ENCODE measurements around the gene KLC1. TPM values are rescaled to one million over a fixed set of nuclear protein-coding genes. Genes with fewer than 3 reads are reported as not detected.

The KLC1 gene
- total and polyA plus RNA-seq, 4 donors, result 207 to 505 (median 402) TPM

DNA sequence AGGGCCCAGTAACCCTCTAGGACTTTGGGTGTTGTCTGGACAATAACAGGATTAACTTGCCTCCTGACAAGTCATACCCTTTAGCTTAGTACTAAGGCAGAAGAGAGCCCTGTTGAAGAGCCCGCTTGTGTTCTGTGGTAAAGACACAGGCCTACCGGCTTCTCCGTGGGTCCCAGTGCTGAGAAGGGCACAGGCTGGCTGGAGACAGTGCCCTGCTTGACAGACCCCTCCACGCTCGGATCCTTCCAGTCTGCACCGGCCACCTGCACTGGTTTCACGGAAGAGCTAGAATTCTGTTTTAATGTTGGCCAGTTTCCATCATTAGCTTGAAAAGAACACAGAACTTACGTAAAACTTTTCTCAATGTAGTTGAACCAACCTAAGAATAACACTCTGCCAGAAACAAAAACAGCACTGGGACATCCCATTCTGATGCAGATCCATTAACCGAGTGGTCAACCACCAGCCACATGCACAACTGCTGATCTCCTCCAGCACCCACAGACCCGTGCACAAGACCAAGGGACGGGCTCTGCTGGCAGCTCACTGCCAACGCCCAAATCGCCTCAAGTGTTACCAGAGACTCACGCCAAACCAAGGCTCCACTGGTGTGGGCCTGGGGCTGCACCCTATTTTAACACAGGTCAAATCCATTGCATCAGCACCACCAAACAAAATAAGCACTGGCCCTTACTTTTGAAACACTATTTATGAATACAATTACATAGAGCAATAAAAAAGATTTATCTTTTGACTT lies 113.7 kb downstream of the KLC1 start:
- Histone ChIP-seq H3K9me3 (ENCODE audit: control insufficient read depth, insufficient read depth, low read length) (no peaks in the 10 kb centered on the region), H3K27me3 (ENCODE audit: control insufficient read depth, insufficient read depth, low read length) (no peaks in the 10 kb centered on the region), H3K4me1 (ENCODE audit: control insufficient read depth, insufficient read depth, low read length) (peaks cover 22% of the 10 kb centered on the region), H3K27ac (ENCODE audit: low read depth, low read length) (no peak overlapping the region), H3K4me3 (ENCODE audit: low read depth, low read length) (no peak overlapping the region), H3K36me3 (ENCODE audit: control insufficient read depth, insufficient read depth, low read length) (peaks cover 58% of the 10 kb centered on the region)
- no peak for DNase-seq (ENCODE audit: low read depth in 4 of 6, low spot score in 6 of 6)
- WGBS (ENCODE audit: insufficient coverage), result 91% methylated on average over 14 of the region's 14 CpGs

DNA sequence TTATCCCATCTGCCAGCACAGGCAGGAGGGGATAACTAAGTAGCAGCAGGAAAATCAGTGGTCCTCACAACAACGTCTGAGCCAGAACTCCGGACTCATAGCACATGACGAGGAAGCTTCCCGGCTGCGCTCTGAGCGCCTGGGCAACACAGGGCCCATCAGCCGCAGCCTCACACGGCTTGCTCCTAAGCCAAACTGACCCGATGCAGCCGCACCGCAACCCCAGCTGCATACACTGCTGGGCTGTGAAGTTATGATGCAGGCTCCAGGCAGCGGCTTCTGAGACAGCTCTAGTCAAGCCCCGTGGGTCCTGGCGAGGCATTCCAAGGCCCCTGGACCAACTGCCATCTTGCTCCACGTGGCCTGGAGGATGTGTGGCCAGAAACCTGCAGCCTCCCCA lies 114.7 kb downstream of the KLC1 start:
- Histone ChIP-seq H3K9me3 (ENCODE audit: control insufficient read depth, insufficient read depth, low read length) (no peaks in the 10 kb centered on the region), H3K36me3 (ENCODE audit: control insufficient read depth, insufficient read depth, low read length) (peaks cover 61% of the 10 kb centered on the region), H3K27me3 (ENCODE audit: control insufficient read depth, insufficient read depth, low read length) (no peaks in the 10 kb centered on the region), H3K4me3 (ENCODE audit: low read depth, low read length) (no peak overlapping the region), H3K4me1 (ENCODE audit: control insufficient read depth, insufficient read depth, low read length) (peaks cover 15% of the 10 kb centered on the region), H3K27ac (ENCODE audit: low read depth, low read length) (no peak overlapping the region)
- no peak for DNase-seq (ENCODE audit: low read depth in 4 of 6, low spot score in 6 of 6)
- 78% methylated on average over 14 of the region's 15 CpGs for WGBS (ENCODE audit: insufficient coverage)

DNA sequence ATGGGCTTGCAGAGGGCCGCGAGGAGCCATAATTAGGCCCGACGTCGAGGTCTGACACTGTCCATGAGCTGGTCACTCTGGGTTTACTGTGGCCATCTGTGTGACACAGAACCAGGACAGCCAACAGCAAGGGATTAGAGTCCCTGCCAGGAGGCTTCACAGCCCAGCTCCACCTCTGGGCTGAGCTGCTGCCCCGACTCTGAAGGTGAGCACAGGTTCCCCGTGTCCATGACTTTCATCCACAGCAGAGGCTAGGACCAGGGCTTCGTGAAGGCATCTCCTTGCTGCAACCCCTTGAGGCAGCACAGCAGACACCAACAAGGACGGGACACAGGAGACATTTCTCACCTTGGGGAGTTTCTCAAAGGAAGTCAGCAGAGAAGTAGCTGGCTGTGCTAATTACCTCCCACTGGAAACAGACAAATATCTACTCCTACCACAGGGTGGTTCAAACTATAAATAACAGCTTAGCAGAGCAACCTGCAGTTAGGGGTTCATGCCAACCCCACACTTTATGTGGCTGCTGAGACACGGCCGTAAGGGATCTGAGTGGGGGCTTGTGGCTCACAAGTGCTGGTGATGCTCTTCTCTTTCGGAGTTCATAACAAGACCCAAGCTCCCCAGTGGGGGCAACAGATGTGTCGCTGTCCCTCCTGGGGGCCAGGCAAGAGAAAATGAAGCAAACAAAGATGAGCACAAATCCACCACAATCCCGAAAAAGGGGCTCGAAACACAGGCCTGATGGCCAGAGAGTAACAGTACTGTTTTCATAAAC lies 115.8 kb downstream of the KLC1 start:
- Histone ChIP-seq H3K27ac (ENCODE audit: low read depth, low read length) (no peak overlapping the region), H3K4me3 (ENCODE audit: low read depth, low read length) (no peak overlapping the region), H3K36me3 (ENCODE audit: control insufficient read depth, insufficient read depth, low read length) (peaks cover 50% of the 10 kb centered on the region), H3K4me1 (ENCODE audit: control insufficient read depth, insufficient read depth, low read length) (peaks cover 5% of the 10 kb centered on the region), H3K27me3 (ENCODE audit: control insufficient read depth, insufficient read depth, low read length) (no peaks in the 10 kb centered on the region), H3K9me3 (ENCODE audit: control insufficient read depth, insufficient read depth, low read length) (no peaks in the 10 kb centered on the region)
- 86% methylated on average over 12 of the region's 15 CpGs for WGBS (ENCODE audit: insufficient coverage)
- DNase-seq (ENCODE audit: low read depth in 4 of 6, low spot score in 6 of 6), result no peak

DNA sequence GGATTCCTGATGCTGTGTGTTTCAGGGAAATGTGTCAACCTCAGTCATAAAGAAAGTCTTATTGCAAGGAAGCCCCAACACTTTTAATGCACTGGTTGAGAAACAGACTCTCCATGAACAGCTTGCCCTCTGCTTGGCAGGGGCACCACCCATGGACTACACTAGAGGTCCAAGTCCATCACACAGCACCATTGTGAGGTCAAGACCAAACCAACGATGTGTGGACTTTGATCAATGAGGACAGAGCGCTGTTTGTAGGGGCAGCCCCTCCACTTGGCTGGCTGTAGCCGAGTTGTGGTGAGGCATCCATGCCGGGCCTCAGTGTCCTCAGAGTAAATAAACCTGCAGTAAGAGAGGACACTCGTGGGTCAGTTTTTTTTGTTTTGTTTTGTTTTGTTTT lies 116.4 kb downstream of the KLC1 start:
- DNase-seq (ENCODE audit: low read depth in 4 of 6, low spot score in 6 of 6), result no peak
- Histone ChIP-seq H3K4me3 (ENCODE audit: low read depth, low read length) (no peak overlapping the region), H3K27ac (ENCODE audit: low read depth, low read length) (no peak overlapping the region), H3K9me3 (ENCODE audit: control insufficient read depth, insufficient read depth, low read length) (no peaks in the 10 kb centered on the region), H3K36me3 (ENCODE audit: control insufficient read depth, insufficient read depth, low read length) (peaks cover 44% of the 10 kb centered on the region), H3K27me3 (ENCODE audit: control insufficient read depth, insufficient read depth, low read length) (no peaks in the 10 kb centered on the region), H3K4me1 (ENCODE audit: control insufficient read depth, insufficient read depth, low read length) (peaks cover 5% of the 10 kb centered on the region)
- WGBS (ENCODE audit: insufficient coverage), result 85% methylated on average over 5 of the region's 5 CpGs

DNA sequence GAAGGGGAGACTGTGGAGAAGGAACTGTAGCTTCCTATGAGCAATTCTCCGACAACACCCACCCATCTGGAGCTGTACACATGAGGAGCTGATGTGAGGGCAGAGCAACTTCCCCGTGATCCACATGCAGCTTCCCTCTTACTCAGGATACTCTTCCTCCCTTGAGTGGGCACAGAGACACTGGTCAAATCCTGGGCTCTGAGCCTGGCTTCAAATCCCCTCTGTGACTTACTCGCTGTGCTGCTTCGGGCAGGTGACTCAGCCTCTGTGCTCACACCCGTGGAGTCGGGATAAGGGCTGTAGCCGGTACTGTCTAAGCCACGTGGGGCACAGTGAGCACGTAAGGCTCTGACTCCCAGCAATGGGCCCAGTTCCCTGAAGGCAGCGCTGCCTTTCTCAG lies 117.7 kb downstream of the KLC1 start:
- H3K4me1 ChIP-seq (ENCODE audit: control insufficient read depth, insufficient read depth, low read length), result peaks cover 5% of the 10 kb centered on the region
- no peaks in the 10 kb centered on the region for H3K9me3 ChIP-seq (ENCODE audit: control insufficient read depth, insufficient read depth, low read length)
- peaks cover 35% of the 10 kb centered on the region for H3K36me3 ChIP-seq (ENCODE audit: control insufficient read depth, insufficient read depth, low read length)
- WGBS (ENCODE audit: insufficient coverage), result 91% methylated on average over 9 of the region's 10 CpGs
- DNase-seq (ENCODE audit: low read depth in 4 of 6, low spot score in 6 of 6), result no peak
- H3K27me3 ChIP-seq (ENCODE audit: control insufficient read depth, insufficient read depth, low read length), result no peaks in the 10 kb centered on the region
- no peak overlapping the region for H3K4me3 ChIP-seq (ENCODE audit: low read depth, low read length)
- H3K27ac ChIP-seq (ENCODE audit: low read depth, low read length), result no peak overlapping the region

DNA sequence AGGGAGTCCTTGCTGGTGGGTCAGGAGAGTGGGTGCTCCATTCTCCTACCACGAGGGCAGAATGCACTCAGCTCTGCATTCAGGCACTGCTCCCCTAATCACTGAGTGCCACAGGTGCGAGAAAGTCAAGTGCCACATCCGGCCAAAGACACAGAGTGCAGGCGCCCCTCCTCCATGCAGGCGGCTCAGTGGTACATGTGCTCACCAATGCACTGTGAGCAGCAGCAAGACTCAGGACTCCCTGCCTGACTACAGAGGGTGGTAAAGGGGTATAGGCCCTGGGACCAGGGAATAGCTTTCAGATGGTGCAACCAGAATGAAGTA lies 119.5 kb downstream of the KLC1 start:
- DNase-seq (ENCODE audit: low read depth in 4 of 6, low spot score in 6 of 6), result no peak
- WGBS (ENCODE audit: insufficient coverage), result 92% methylated on average over 5 of the region's 5 CpGs
- Histone ChIP-seq H3K9me3 (ENCODE audit: control insufficient read depth, insufficient read depth, low read length) (no peaks in the 10 kb centered on the region), H3K4me1 (ENCODE audit: control insufficient read depth, insufficient read depth, low read length) (peaks cover 5% of the 10 kb centered on the region), H3K36me3 (ENCODE audit: control insufficient read depth, insufficient read depth, low read length) (peaks cover 28% of the 10 kb centered on the region), H3K4me3 (ENCODE audit: low read depth, low read length) (no peak overlapping the region), H3K27ac (ENCODE audit: low read depth, low read length) (peak overlapping the region; percentile 47), H3K27me3 (ENCODE audit: control insufficient read depth, insufficient read depth, low read length) (no peaks in the 10 kb centered on the region)

DNA sequence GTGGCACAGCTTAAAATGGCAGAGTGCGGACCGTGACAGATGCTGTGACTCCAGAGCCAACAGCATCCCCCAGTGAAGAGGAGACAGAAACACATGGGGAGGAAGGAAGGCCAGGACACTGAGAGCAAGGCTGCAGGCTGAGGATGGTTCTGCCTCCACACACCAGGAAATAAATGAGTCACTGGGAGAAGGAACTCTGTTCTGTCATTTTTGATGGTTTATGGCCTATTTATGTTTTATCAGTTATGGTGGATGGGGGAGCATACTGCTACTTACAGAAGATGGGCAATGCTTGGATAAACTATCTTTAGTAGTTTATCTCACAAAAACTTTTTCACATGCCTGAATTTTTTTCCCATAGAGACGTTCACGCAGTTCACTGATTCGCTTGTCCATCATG lies 120.4 kb downstream of the KLC1 start:
- 58% methylated on average over 2 of the region's 5 CpGs for WGBS (ENCODE audit: insufficient coverage)
- H3K27ac ChIP-seq (ENCODE audit: low read depth, low read length), result no peak overlapping the region
- DNase-seq (ENCODE audit: low read depth in 4 of 6, low spot score in 6 of 6), result no peak
- no peaks in the 10 kb centered on the region for H3K4me1 ChIP-seq (ENCODE audit: control insufficient read depth, insufficient read depth, low read length)
- no peaks in the 10 kb centered on the region for H3K9me3 ChIP-seq (ENCODE audit: control insufficient read depth, insufficient read depth, low read length)
- no peaks in the 10 kb centered on the region for H3K27me3 ChIP-seq (ENCODE audit: control insufficient read depth, insufficient read depth, low read length)
- peaks cover 27% of the 10 kb centered on the region for H3K36me3 ChIP-seq (ENCODE audit: control insufficient read depth, insufficient read depth, low read length)
- no peak overlapping the region for H3K4me3 ChIP-seq (ENCODE audit: low read depth, low read length)

DNA sequence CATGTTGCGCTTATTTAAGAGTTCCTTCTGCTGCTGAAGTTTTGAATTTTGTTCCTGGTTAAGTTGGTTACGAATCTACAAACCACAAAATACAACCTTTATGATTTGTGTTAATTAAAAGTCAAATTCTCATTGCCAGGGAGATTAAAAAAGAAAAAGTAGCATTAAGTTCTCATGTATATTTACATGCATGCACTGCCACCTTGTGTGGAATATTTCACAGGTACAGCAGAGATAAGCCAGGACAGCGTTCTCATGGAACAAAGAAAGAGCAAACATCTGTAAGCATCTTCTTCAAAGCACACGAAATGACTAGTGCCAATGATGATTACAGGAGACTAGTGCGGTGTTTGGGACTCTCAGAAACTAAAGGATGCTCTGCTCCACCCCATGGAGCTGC lies 120.8 kb downstream of the KLC1 start:
- Histone ChIP-seq H3K27me3 (ENCODE audit: control insufficient read depth, insufficient read depth, low read length) (no peaks in the 10 kb centered on the region), H3K4me3 (ENCODE audit: low read depth, low read length) (no peak overlapping the region), H3K36me3 (ENCODE audit: control insufficient read depth, insufficient read depth, low read length) (peaks cover 24% of the 10 kb centered on the region), H3K27ac (ENCODE audit: low read depth, low read length) (no peak overlapping the region), H3K9me3 (ENCODE audit: control insufficient read depth, insufficient read depth, low read length) (no peaks in the 10 kb centered on the region), H3K4me1 (ENCODE audit: control insufficient read depth, insufficient read depth, low read length) (no peaks in the 10 kb centered on the region)
- DNase-seq (ENCODE audit: low read depth in 4 of 6, low spot score in 6 of 6), result no peak
- WGBS (ENCODE audit: insufficient coverage), result 93% methylated on average over 3 of the region's 5 CpGs

Data from spinal cord (tissue), 10 donors.